Prostate gland (tissue), 2 donors: Measurements from ENCODE around the gene SPANXC. TPM values are rescaled to one million over a fixed set of nuclear protein-coding genes. Genes with fewer than 3 reads are reported as not detected.
A peak's percentile ranks its signal among the peaks of the same experiment; 100 is the strongest.
"Not testable (repeated sequence)": the region's sequence is repeated elsewhere in the genome, so short reads cannot be mapped to it uniquely, and the experiment has no call there.

ENCODE experiments used
- DNase-seq: peaks from one replicate; pipeline ENCODE4 v3.0.0-alpha.2; 2019; ENCODE audit warnings: low spot score
- H3K27ac ChIP-seq, 2 donors: fragments of 200-600 bp; sonication (generic); 2 replicates each; pipeline ENCODE4 v1.5.1; 2017 to 2019
- H3K27me3 ChIP-seq: fragments of 200-600 bp; sonication (generic); replicated peaks from 2 replicates; pipeline ENCODE4 v1.5.1; 2019; ENCODE audit not compliant: insufficient read depth
- H3K36me3 ChIP-seq, 2 donors: fragments of 200-600 bp; sonication (generic); 1 replicate in 1 of 2; 2 replicates in 1 of 2; pipeline versions ENCODE4 v1.5.1 to v1.8.1; 2017 to 2019
- H3K4me1 ChIP-seq: fragments of 200-600 bp; sonication (generic); replicated peaks from 2 replicates; pipeline ENCODE4 v1.5.1; 2019
- H3K4me3 ChIP-seq, 2 donors: fragments of 200-600 bp; sonication (generic); 2 replicates each; pipeline ENCODE4 v1.5.1; 2017 to 2019
- H3K9me3 ChIP-seq: fragments of 200-600 bp; sonication (generic); 2 replicates; pipeline ENCODE4 v1.5.1; 2017
- POLR2A ChIP-seq: fragments of 450-650 bp; IDR thresholded peaks from one replicate; pipeline ENCODE4 v1.6.1; 2016; ENCODE audit warnings: antibody characterized with exemption, mild to moderate bottlenecking
- POLR2AphosphoS5 ChIP-seq: sonication (generic); formaldehyde crosslinking; IDR thresholded peaks from one replicate; pipeline ENCODE4 v1.6.1; 2017; ENCODE audit warnings: antibody characterized with exemption
- WGBS: methylation state at CpG from one replicate; pipeline ENCODE4 v1.1.5; 2018; 5-methylcytosine and 5-hydroxymethylcytosine counted together
- intact Hi-C: fragments of 100-400 bp; cut with DNase I; formaldehyde crosslinking; loops from one replicate; pipeline ENCODE4 v1.14.2; 2022
- total RNA-seq, 2 donors: library from RNA; depleted of rRNA; stranded (reverse); fragments of >200 nt; gene quantifications; one replicate each; pipeline ENCODE4 v1.1.0, GENCODE V29; 2016
- TF ChIP-seq, protein P1 (sequence below), 4 experiments: fragments of 200-600 bp in 2 of 4; fragments of 450-650 bp in 2 of 4; sonication (generic) in 2 of 4; IDR thresholded peaks; 1 replicate in 3 of 4; 2 replicates in 1 of 4; pipeline ENCODE4 v1.5.1; 2016 to 2019; ENCODE audit warnings: antibody characterized with exemption in 4 of 4, mild to moderate bottlenecking in 2 of 4, moderate library complexity in 2 of 4

The SPANXC gene, protein sequence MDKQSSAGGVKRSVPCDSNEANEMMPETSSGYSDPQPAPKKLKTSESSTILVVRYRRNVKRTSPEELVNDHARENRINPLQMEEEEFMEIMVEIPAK
- not detected for total RNA-seq

DNA sequence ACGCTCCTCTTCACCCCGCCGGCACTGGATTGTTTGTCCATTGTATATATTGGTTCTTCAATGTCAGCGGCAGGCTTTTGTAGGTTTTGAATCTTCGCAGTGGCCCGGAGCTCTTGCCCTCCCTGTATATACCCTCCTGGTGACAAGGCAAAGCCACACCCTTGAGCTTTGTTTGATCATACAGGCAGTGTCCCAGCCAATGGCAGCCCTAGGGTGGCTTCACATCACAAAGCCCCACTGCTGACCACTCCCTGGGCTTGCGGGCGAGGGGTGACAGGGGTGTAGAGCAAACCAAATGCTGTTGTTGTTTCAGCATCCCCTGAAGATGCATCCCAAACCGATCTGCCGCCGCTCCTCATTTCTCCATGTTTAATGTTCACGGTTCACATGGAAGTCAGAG lies at the start of gene SPANXC:
TSS of gene SPANXC (minus strand) at position 101 of the 400 bp plus-strand sequence. CDS start at position 41, 60 bp downstream.
- H3K9me3 ChIP-seq, DNase-seq, H3K4me1 ChIP-seq, intact Hi-C loops, H3K27ac ChIP-seq, H3K36me3 ChIP-seq, H3K27me3 ChIP-seq, H3K4me3 ChIP-seq: not testable (repeated sequence)
- no CpG with 5 or more reads among the region's 12 CpGs for WGBS

DNA sequence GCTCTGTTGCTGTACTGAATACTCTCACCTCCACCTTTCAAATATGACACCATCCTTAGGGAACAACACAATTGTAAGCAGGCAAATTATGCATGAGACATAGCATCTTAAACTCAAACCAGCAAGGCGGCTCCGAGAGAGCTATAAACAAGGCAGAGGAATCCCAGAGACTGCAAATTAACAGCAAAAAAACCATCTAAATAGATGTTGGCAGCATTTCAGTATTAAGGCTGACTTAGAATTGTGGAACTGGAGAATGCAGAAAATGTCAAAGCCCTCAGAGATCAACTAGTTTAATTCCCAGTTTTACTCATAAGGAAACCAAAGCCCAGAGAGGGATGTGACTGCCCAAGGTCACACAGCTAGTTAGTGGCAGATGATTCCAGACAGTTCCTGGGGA lies 37.2 kb upstream of the SPANXC start:
- Histone ChIP-seq H3K27ac (no peak overlapping the region), H3K4me1 (no peaks in the 10 kb centered on the region), H3K4me3 (no peak overlapping the region), H3K9me3 (no peaks in the 10 kb centered on the region), H3K27me3 (no peaks in the 10 kb centered on the region), H3K36me3 (no peaks in the 10 kb centered on the region)
- 46% methylated on average over 2 of the region's 2 CpGs for WGBS
- intact Hi-C loops, result no loop called here
- no peak for DNase-seq
- TF ChIP-seq, protein P1, sequence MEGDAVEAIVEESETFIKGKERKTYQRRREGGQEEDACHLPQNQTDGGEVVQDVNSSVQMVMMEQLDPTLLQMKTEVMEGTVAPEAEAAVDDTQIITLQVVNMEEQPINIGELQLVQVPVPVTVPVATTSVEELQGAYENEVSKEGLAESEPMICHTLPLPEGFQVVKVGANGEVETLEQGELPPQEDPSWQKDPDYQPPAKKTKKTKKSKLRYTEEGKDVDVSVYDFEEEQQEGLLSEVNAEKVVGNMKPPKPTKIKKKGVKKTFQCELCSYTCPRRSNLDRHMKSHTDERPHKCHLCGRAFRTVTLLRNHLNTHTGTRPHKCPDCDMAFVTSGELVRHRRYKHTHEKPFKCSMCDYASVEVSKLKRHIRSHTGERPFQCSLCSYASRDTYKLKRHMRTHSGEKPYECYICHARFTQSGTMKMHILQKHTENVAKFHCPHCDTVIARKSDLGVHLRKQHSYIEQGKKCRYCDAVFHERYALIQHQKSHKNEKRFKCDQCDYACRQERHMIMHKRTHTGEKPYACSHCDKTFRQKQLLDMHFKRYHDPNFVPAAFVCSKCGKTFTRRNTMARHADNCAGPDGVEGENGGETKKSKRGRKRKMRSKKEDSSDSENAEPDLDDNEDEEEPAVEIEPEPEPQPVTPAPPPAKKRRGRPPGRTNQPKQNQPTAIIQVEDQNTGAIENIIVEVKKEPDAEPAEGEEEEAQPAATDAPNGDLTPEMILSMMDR (IDR thresholded peaks at IDR 0.05), result no peak
- TF ChIP-seq POLR2A (no peak), POLR2AphosphoS5 (no peak)

DNA sequence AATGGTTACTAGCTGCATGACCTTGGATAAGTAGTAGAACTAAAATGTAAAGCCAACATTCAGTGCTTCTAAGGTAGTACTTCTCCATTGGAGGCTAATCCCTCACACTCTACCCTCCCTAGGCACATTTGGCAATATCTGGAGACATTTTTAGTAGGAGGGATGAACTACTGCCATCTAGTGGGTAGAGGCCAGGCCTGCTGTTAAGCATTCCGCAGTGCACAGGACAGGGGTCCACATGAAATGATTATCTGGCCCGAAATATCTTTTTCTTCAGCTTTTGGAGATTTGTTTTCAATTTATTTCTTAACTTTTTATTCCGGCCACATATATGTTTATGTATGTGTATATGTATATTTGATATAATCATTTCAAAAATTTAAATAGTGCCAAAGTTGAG lies 36.0 kb upstream of the SPANXC start:
- H3K27ac ChIP-seq, result no peak overlapping the region
- no peaks in the 10 kb centered on the region for H3K9me3 ChIP-seq
- no peaks in the 10 kb centered on the region for H3K4me1 ChIP-seq
- H3K27me3 ChIP-seq, result no peaks in the 10 kb centered on the region
- H3K4me3 ChIP-seq, result no peak overlapping the region
- WGBS, result 73% methylated on average over 3 of the region's 3 CpGs
- H3K36me3 ChIP-seq, result no peaks in the 10 kb centered on the region
- TF ChIP-seq, protein P1 (IDR thresholded peaks at IDR 0.05), result peak in 3 of 4 experiments; percentile 21 to 28 (median 27)
- TF ChIP-seq POLR2AphosphoS5, result no peak
- intact Hi-C loops, result no loop called here
- no peak for DNase-seq

DNA sequence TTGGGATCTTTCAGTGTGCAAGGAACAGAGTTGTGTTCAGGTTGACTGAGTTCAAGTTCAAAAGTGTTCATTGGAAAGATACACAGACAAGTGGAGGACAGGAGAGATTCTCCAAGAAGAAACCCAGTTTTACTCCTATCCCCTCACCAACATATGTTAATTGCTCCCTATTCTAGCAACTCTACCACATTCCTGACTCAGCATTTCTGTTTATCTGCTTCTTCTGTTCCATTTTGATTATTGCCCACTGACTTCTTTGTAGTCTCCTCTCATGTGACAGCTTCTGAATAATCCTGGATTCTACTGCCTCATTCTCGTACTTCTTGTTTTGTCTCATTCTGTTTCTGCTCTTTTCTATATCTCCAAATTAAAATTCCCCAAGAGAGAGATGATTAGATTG lies 15.8 kb upstream of the SPANXC start:
- Histone ChIP-seq H3K4me1 (no peaks in the 10 kb centered on the region), H3K36me3 (no peaks in the 10 kb centered on the region), H3K9me3 (no peaks in the 10 kb centered on the region), H3K4me3 (no peak overlapping the region), H3K27me3 (no peaks in the 10 kb centered on the region), H3K27ac (no peak overlapping the region)
- no peak for TF ChIP-seq POLR2A
- TF ChIP-seq, protein P1 (IDR thresholded peaks at IDR 0.05), result no peak
- TF ChIP-seq POLR2AphosphoS5, result no peak
- 100% methylated on average over 1 of the region's 1 CpG for WGBS
- intact Hi-C loops, result no loop called here
- DNase-seq, result no peak

DNA sequence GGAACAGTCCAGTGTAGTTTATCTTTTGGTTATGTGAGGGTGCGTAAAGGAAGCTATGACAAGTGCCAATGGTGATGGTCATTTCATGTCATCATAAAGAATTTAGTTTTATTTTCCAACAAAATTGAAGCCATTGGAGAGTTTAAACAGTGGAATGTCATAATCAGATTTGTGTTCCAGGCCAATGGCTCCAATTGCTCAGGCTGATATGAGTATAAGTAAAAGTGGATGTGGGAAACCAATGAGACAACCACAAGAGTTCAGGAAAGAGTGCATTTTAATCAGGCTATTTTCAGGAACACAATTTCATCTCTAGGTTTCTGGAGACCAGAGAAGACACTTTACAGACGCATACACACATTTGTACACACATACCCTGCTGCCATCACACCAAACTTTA lies 20.7 kb downstream of the SPANXC start:
- intact Hi-C loops, result no loop called here
- Histone ChIP-seq H3K4me3 (no peak overlapping the region), H3K4me1 (no peaks in the 10 kb centered on the region), H3K27me3 (no peaks in the 10 kb centered on the region), H3K9me3 (no peaks in the 10 kb centered on the region), H3K27ac (no peak overlapping the region), H3K36me3 (no peaks in the 10 kb centered on the region)
- TF ChIP-seq POLR2AphosphoS5 (no peak), POLR2A (no peak)
- TF ChIP-seq, protein P1 (IDR thresholded peaks at IDR 0.05), result no peak
- DNase-seq, result no peak
- WGBS, result 88% methylated on average over 2 of the region's 2 CpGs
